HepG2 (cell line): Measurements from ENCODE around the gene PRKAR1B. TPM values are rescaled to one million over a fixed set of nuclear protein-coding genes. Genes with fewer than 3 reads are reported as not detected.
"Not testable (repeated sequence)": the region's sequence is repeated elsewhere in the genome, so short reads cannot be mapped to it uniquely, and the experiment has no call there.

ENCODE experiments used
- ATAC-seq: fragments of 200-7000 bp; cut with Tn5 transposase; 3 replicates; pipeline ENCODE4 v1.9.1; 2020; ENCODE audit warnings: mild to moderate bottlenecking, moderate library complexity
- BruUV-seq: library from RNA; stranded (reverse); fragments of 400-500 nt; replicated peaks from 2 replicates; lab custom pipeline; 2021; lab: Mats Ljungman, UMichigan
- CTCF ChIA-PET: fragments of 300-600 bp; formaldehyde crosslinking; extraction: SDS; loops from one replicate; lab custom pipeline; 2021; ENCODE audit warnings: low total read pairs, inconsistent platforms, low intra/inter-chr PET ratio; lab: Yijun Ruan, JAX
- POLR2A ChIA-PET: fragments of 350-600 bp; sonication (Branson Sonifier 250); formaldehyde crosslinking; loops from one replicate; lab custom pipeline; 2020; ENCODE audit warnings: antibody characterized with exemption, inconsistent platforms; lab: Yijun Ruan, JAX
- DNase-seq: peaks from one replicate; pipeline ENCODE4 v3.0.0-alpha.2; 2015; ENCODE audit warnings: low spot score
- FAIRE-seq: peaks from 3 replicates; lab custom pipeline; 2011; peaks lifted over from hg19 to GRCh38; lab: Jason Lieb, UNC
- H2AFZ ChIP-seq: one replicate; pipeline ENCODE4 v1.6.1; 2011; ENCODE audit warnings: low read length, inconsistent platforms
- H3K27ac ChIP-seq: fragments of 300-600 bp; 3 replicates; pipeline ENCODE4 v1.8.0; 2011; ENCODE audit warnings: mixed run types, mild to moderate bottlenecking, mixed read lengths, low read length, inconsistent platforms; ENCODE audit not compliant: insufficient read depth; ENCODE audit errors: extremely low read length
- H3K27me3 ChIP-seq, 2 experiments: fragments of 200-600 bp in 1 of 2; 2 replicates in 1 of 2; 3 replicates in 1 of 2; pipeline versions ENCODE4 v1.6.0 to v1.8.0; 2011; ENCODE audit warnings: low read length in 2 of 2, mild to moderate bottlenecking in 2 of 2, moderate library complexity in 2 of 2, inconsistent platforms in 1 of 2; ENCODE audit not compliant: insufficient read depth in 2 of 2, control insufficient read depth in 1 of 2
- H3K36me3 ChIP-seq, 2 experiments: fragments of 200-600 bp in 1 of 2; replicated peaks in 1 of 2; 2 replicates in 1 of 2; 3 replicates in 1 of 2; pipeline versions ENCODE4 v1.5.1 to v1.8.0; 2011; ENCODE audit warnings: low read length in 2 of 2, inconsistent platforms in 1 of 2; ENCODE audit not compliant: insufficient read depth in 2 of 2, control insufficient read depth in 1 of 2
- H3K4me1 ChIP-seq: 2 replicates; pipeline ENCODE4 v1.5.1; 2012; ENCODE audit warnings: low read length, inconsistent platforms; ENCODE audit not compliant: insufficient read depth
- H3K4me2 ChIP-seq: 2 replicates; pipeline ENCODE4 v1.6.0; 2011; ENCODE audit warnings: low read depth, low read length, inconsistent platforms
- H3K4me3 ChIP-seq, 3 experiments: fragments of 200-600 bp in 1 of 3; sonication (generic), shearing (Covaris generic) in 1 of 3; replicated peaks in 1 of 3; 2 replicates each; pipeline ENCODE4 v1.5.1; 2011 to 2016; ENCODE audit warnings: low read length in 3 of 3, inconsistent platforms in 2 of 3, low read depth in 2 of 3, mild to moderate bottlenecking in 2 of 3, control low read depth in 1 of 3, mixed read lengths in 1 of 3; ENCODE audit not compliant: insufficient read depth in 1 of 3
- H3K79me2 ChIP-seq: one replicate; pipeline ENCODE4 v1.6.1; 2011; ENCODE audit warnings: low read length, inconsistent platforms; ENCODE audit not compliant: insufficient read depth
- H3K9ac ChIP-seq: 2 replicates; pipeline ENCODE4 v1.6.0; 2011; ENCODE audit warnings: mild to moderate bottlenecking, low read depth, low read length, inconsistent platforms; ENCODE audit not compliant: insufficient read depth
- H3K9me3 ChIP-seq: 2 replicates; pipeline ENCODE4 v1.5.1; 2012; ENCODE audit warnings: mild to moderate bottlenecking, low read length
- H4K20me1 ChIP-seq: 2 replicates; pipeline ENCODE4 v1.6.0; 2011; ENCODE audit warnings: inconsistent platforms, mild to moderate bottlenecking, low read length, moderate library complexity; ENCODE audit not compliant: insufficient read depth
- WGBS: methylation state at CpG from one replicate; pipeline ENCODE4 v1.1.6; 2017; ENCODE audit warnings: low lambda C conversion rate; 5-methylcytosine and 5-hydroxymethylcytosine counted together
- in situ Hi-C: cut with HindIII; loops from 2 replicates; pipeline ENCODE4 v1.10.0; 2017; ENCODE audit warnings: low pct_unique_long_range_greater_than_20kb; ENCODE audit not compliant: extremely low pct_ligation_motif_present
- intact Hi-C: fragments of 100-400 bp; cut with micrococcal nuclease; formaldehyde crosslinking; loops from one replicate; pipeline ENCODE4 v1.10.0; 2022; ENCODE audit not compliant: unreplicated experiment
- polyA plus RNA-seq, 8 experiments: library from polyadenylated mRNA; depleted of rRNA in 3 of 8; stranded (reverse) in 7 of 8; unstranded in 1 of 8; fragments of >200 nt; fragmentation: Illumina TruSeq in 4 of 8; extraction: Trizol in 4 of 8; gene quantifications; 2 replicates each; pipeline versions ENCODE4 v1.2.1 to v1.2.3, GENCODE V29; 2011 to 2016; ENCODE audit warnings: low read depth in 4 of 8, missing spikeins in 1 of 8, mixed read lengths in 1 of 8; ENCODE audit not compliant: insufficient read depth in 1 of 8
- total RNA-seq, 5 experiments: library from RNA; depleted of rRNA; stranded (reverse); fragments of >200 nt; fragmentation: Illumina TruSeq; extraction: Trizol; gene quantifications; 2 replicates each; pipeline ENCODE4 v1.2.3, GENCODE V29; 2016; ENCODE audit warnings: low read depth in 1 of 5
- TF ChIP-seq, protein P1 (sequence below): sonication (generic); formaldehyde crosslinking; IDR thresholded peaks from 2 replicates; pipeline ENCODE4 v1.9.0; 2021; ENCODE audit warnings: missing genetic modification reagents, mild to moderate bottlenecking, borderline replicate concordance
- TF ChIP-seq, protein P2 (sequence below): sonication (generic); formaldehyde crosslinking; IDR thresholded peaks from 2 replicates; pipeline ENCODE4 v1.8.0; 2022; ENCODE audit warnings: mild to moderate bottlenecking, missing genetic modification reagents; ENCODE audit not compliant: insufficient replicate concordance

PRKAR1B gene
- total and polyA plus RNA-seq, 2 of the 13 experiments (the other 11 are each of a cell fraction or from before 2014, with no cell fraction given), result 7.9 to 28.2 TPM

DNA sequence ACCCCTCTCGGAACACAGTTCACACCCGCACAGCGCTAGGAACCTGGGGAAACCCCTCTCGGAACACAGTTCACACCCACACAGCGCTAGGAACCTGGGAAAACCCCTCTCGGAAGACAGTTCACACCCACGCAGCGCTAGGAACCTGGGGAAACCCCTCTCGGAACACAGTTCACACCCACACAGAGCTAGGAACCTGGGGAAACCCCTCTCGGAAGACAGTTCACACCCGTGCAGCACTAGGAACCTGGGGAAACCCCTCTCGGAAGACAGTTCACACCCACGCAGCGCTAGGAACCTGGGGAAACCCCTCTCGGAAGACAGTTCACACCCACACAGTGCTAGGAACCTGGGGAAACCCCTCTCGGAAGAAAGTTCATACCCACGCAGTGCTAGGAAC is 74.9 kb downstream of the PRKAR1B start:
- POLR2A ChIA-PET, FAIRE-seq, H3K4me3 ChIP-seq, intact Hi-C loops, H3K27me3 ChIP-seq, CTCF ChIA-PET, ATAC-seq, H4K20me1 ChIP-seq, H3K9me3 ChIP-seq, H3K4me2 ChIP-seq, DNase-seq, H3K27ac ChIP-seq, H3K79me2 ChIP-seq, H2AFZ ChIP-seq, BruUV-seq, H3K36me3 ChIP-seq, in situ Hi-C loops, H3K4me1 ChIP-seq, H3K9ac ChIP-seq: not testable (repeated sequence)
- WGBS, result 91% methylated on average over 9 of the region's 17 CpGs

DNA sequence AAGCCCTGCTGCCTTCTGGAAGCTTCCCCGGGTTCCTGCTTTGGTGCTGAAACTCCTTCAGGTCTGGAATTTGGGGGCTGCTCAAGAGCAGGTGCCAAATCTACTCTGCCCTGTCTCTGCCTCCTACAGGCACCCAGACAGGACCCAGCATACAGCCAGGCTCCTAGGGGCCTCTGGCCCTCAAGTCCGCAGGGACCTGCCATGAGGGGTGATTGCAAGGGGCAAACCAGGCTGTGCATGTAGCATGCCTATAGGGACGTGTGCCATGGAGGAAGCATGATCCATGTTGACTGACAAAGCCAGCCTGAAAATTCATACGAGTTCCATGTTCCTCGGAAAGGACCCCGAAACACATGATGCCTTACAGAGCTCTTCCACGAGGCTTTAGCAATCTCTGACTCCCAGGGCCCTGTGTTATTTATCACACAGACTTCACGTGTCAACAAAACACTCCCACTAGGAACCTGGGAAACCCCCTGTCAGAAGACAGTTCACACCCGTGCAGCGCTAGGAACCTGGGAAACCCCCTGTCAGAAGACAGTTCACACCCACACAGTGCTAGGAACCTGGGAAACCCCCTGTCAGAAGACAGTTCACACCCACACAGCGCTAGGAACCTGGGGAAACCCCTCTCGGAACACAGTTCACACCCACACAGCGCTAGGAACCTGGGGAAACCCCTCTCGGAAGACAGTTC is 75.9 kb downstream of the PRKAR1B start:
- 89% methylated on average over 3 of the region's 14 CpGs for WGBS
- Histone ChIP-seq H3K27ac (no peak overlapping the region), H3K4me2 (no peak overlapping the region), H3K9ac (no peak overlapping the region), H2AFZ (no peak overlapping the region), H3K27me3 (no peaks in the 10 kb centered on the region), H4K20me1 (no peaks in the 10 kb centered on the region), H3K4me3 (no peak overlapping the region), H3K79me2 (peaks cover 4% of the 10 kb centered on the region), H3K36me3 (no peaks in the 10 kb centered on the region), H3K4me1 (no peaks in the 10 kb centered on the region), H3K9me3 (no peaks in the 10 kb centered on the region)
- DNase-seq, result no peak
- no TSS peak for BruUV-seq
- no peak for FAIRE-seq
- ChIA-PET POLR2A (no interaction called here), CTCF (no interaction called here)
- ATAC-seq, result no peak
- in situ Hi-C loops (no loop called here), intact Hi-C loops (no loop called here)
- TF ChIP-seq, protein P1, sequence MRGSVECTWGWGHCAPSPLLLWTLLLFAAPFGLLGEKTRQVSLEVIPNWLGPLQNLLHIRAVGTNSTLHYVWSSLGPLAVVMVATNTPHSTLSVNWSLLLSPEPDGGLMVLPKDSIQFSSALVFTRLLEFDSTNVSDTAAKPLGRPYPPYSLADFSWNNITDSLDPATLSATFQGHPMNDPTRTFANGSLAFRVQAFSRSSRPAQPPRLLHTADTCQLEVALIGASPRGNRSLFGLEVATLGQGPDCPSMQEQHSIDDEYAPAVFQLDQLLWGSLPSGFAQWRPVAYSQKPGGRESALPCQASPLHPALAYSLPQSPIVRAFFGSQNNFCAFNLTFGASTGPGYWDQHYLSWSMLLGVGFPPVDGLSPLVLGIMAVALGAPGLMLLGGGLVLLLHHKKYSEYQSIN (CRISPR knock-in tag), result no peak
- TF ChIP-seq, protein P2, sequence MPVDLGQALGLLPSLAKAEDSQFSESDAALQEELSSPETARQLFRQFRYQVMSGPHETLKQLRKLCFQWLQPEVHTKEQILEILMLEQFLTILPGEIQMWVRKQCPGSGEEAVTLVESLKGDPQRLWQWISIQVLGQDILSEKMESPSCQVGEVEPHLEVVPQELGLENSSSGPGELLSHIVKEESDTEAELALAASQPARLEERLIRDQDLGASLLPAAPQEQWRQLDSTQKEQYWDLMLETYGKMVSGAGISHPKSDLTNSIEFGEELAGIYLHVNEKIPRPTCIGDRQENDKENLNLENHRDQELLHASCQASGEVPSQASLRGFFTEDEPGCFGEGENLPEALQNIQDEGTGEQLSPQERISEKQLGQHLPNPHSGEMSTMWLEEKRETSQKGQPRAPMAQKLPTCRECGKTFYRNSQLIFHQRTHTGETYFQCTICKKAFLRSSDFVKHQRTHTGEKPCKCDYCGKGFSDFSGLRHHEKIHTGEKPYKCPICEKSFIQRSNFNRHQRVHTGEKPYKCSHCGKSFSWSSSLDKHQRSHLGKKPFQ, result peak; percentile 94
